Measurements from ENCODE around the gene DNAJB4. TPM values are rescaled to one million over a fixed set of nuclear protein-coding genes. Genes with fewer than 3 reads are reported as not detected.

DNAJB4 gene
- total and polyA plus RNA-seq, 2 of the 13 experiments (the other 11 are each of a cell fraction or from before 2014, with no cell fraction given) = 4.4 to 18.6 TPM

DNA sequence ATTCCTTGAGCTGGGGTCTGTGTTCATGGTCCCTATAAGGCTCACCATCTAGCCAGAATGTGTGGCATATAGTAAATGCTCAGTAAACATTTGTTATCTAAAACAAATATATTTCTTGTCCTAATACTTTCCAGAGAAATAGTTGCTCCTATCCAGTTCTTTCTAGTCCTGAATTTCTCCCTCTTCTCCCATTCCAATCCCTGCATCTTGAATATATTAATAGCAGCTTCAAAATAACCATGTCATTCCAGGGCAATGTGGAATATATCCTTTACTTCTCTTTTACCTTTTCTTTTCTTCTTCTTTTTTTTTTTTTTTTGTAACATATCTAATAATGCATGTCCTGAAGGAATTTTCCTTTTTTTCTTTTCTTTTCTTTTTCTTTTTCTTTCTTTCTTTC, 10.4 kb downstream of the DNAJB4 start:
- Histone ChIP-seq H3K27me3 (ENCODE audit: control insufficient read depth in 1 of 2, insufficient read depth in 2 of 2, low read length in 2 of 2) (no peaks in the 10 kb centered on the region), H3K9me3 (ENCODE audit: low read length) (no peaks in the 10 kb centered on the region), H3K27ac (ENCODE audit: extremely low read length, insufficient read depth, low read length) (no peak overlapping the region), H3K4me2 (ENCODE audit: low read depth, low read length) (no peak overlapping the region), H3K36me3 (replicated peaks in 1 of 2; ENCODE audit: control insufficient read depth in 1 of 2, insufficient read depth in 2 of 2, low read length in 2 of 2) (no peaks in the 10 kb centered on the region; a peak in 1 of 5 replicates), H3K79me2 (ENCODE audit: insufficient read depth, low read length) (peaks cover 5% of the 10 kb centered on the region), H2AFZ (ENCODE audit: low read length) (no peak overlapping the region), H4K20me1 (ENCODE audit: insufficient read depth, low read length) (no peaks in the 10 kb centered on the region), H3K4me1 (ENCODE audit: insufficient read depth, low read length) (peaks cover 12% of the 10 kb centered on the region), H3K4me3 (replicated peaks in 1 of 3; ENCODE audit: insufficient read depth in 1 of 3, low read depth in 2 of 3, low read length in 3 of 3) (no peak overlapping the region), H3K9ac (ENCODE audit: insufficient read depth, low read depth, low read length) (no peak overlapping the region)
- ChIA-PET CTCF (ENCODE audit: low intra/inter-chr PET ratio, low total read pairs) (no interaction called here), POLR2A (interaction anchor here (1.1 kb wide), 1 partner anchor 10 kb away, joined by 5 read pairs; the partner anchor contains the start of gene DNAJB4)
- BruUV-seq (replicated peaks) = no TSS peak
- DNase-seq (ENCODE audit: low spot score) (no peak), FAIRE-seq (no peak), ATAC-seq (no peak)
- intact Hi-C loops (cut with micrococcal nuclease; ENCODE audit: unreplicated experiment) = no loop called here
- no peak for TF ChIP-seq ATM (IDR thresholded peaks at IDR 0.05; ENCODE audit: borderline replicate concordance)
- TF ChIP-seq CENPBD1 (CRISPR knock-in tag; IDR thresholded peaks at IDR 0.05; ENCODE audit: borderline replicate concordance, low read depth) = no peak
- TF ChIP-seq, protein P1, sequence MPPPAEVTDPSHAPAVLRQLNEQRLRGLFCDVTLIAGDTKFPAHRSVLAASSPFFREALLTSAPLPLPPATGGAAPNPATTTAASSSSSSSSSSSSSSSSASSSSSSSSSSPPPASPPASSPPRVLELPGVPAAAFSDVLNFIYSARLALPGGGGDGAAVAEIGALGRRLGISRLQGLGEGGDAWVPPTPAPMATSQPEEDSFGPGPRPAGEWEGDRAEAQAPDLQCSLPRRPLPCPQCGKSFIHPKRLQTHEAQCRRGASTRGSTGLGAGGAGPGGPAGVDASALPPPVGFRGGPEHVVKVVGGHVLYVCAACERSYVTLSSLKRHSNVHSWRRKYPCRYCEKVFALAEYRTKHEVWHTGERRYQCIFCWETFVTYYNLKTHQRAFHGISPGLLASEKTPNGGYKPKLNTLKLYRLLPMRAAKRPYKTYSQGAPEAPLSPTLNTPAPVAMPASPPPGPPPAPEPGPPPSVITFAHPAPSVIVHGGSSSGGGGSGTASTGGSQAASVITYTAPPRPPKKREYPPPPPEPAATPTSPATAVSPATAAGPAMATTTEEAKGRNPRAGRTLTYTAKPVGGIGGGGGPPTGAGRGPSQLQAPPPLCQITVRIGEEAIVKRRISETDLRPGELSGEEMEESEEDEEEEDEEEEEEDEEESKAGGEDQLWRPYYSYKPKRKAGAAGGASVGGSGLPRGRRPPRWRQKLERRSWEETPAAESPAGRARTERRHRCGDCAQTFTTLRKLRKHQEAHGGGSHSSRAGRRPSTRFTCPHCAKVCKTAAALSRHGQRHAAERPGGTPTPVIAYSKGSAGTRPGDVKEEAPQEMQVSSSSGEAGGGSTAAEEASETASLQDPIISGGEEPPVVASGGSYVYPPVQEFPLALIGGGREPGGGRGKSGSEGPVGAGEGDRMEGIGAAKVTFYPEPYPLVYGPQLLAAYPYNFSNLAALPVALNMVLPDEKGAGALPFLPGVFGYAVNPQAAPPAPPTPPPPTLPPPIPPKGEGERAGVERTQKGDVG (CRISPR knock-in tag; IDR thresholded peaks at IDR 0.05; ENCODE audit: borderline replicate concordance) = no peak
- no peak for TF ChIP-seq ZNF12 (CRISPR knock-in tag; IDR thresholded peaks at IDR 0.05)
- TF ChIP-seq ZNF335 (CRISPR knock-in tag; IDR thresholded peaks at IDR 0.05) = no peak
- TF ChIP-seq TEF (CRISPR knock-in tag; IDR thresholded peaks at IDR 0.05) = no peak
- TF ChIP-seq ZNF713 (CRISPR knock-in tag; IDR thresholded peaks at IDR 0.05) = no peak
- TF ChIP-seq HOMEZ (CRISPR knock-in tag; IDR thresholded peaks at IDR 0.05; ENCODE audit: low read depth) = no peak
- TF ChIP-seq BCL3 (CRISPR knock-in tag; IDR thresholded peaks at IDR 0.05) = no peak
- TF ChIP-seq SRSF1 (optimal IDR thresholded peaks at IDR 0.05; ENCODE audit: low read depth, low read length) = no peak
- no peak for TF ChIP-seq ZIK1 (CRISPR knock-in tag; IDR thresholded peaks at IDR 0.05; ENCODE audit: borderline replicate concordance, low read depth)
- TF ChIP-seq ZFAT (CRISPR knock-in tag; conservative IDR thresholded peaks at IDR 0.05) = no peak
- in situ Hi-C loops (cut with HindIII; ENCODE audit: extremely low pct_ligation_motif_present, low pct_unique_long_range_greater_than_20kb) = no loop called here
